Measurements from ENCODE around the gene MYT1. TPM values are rescaled to one million over a fixed set of nuclear protein-coding genes. Genes with fewer than 3 reads are reported as not detected.

MYT1 gene
- total RNA-seq, 1 donor from 2014 or later: 0.34 TPM

DNA sequence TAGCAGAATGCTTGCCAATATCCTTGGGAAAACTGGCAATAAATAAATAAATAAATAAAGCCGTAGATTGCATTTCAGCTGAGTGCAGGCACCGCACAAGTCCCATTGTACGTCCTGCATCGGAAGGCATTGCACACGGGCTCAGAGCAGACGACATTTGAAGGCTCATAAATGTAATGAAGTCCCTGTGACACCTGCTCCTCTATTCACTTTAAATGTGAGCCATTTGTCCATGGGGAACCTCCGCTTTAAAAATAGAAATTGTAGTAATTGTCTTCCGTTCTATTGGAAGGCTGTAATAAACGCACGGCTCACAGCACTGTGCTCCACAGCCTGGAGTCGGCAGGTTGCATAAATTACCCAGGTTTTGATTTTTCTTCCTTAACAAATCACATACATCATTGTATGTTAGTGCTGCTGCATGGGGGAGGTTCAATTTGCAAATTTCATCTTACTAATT, 32.6 kb downstream of the MYT1 start:
- Mint-ChIP-seq H3K9me3 (no peaks in the 10 kb centered on the region), H3K36me3 (no peaks in the 10 kb centered on the region), H3K4me1 (no peaks in the 10 kb centered on the region), H3K27ac (no peak overlapping the region), H3K27me3 (ENCODE audit: low read depth) (peaks cover 80% of the 10 kb centered on the region), H3K4me3 (no peak overlapping the region)
- no peak for TF ChIP-seq CTCF (IDR thresholded peaks at IDR 0.05; ENCODE audit: unreplicated experiment)
- no peak for DNase-seq (ENCODE audit: low spot score in 2 of 2, unreplicated experiment in 2 of 2)

GRCh38 chr20:64198347-64198746, 34.1 kb downstream of the MYT1 start:
- no peak for DNase-seq (ENCODE audit: low spot score in 2 of 2, unreplicated experiment in 2 of 2)
- Mint-ChIP-seq H3K27me3 (ENCODE audit: low read depth) (peaks cover 72% of the 10 kb centered on the region), H3K9me3 (no peaks in the 10 kb centered on the region), H3K36me3 (no peaks in the 10 kb centered on the region), H3K4me3 (no peak overlapping the region), H3K27ac (no peak overlapping the region), H3K4me1 (no peaks in the 10 kb centered on the region)
- no peak for TF ChIP-seq CTCF (IDR thresholded peaks at IDR 0.05; ENCODE audit: unreplicated experiment)

DNA sequence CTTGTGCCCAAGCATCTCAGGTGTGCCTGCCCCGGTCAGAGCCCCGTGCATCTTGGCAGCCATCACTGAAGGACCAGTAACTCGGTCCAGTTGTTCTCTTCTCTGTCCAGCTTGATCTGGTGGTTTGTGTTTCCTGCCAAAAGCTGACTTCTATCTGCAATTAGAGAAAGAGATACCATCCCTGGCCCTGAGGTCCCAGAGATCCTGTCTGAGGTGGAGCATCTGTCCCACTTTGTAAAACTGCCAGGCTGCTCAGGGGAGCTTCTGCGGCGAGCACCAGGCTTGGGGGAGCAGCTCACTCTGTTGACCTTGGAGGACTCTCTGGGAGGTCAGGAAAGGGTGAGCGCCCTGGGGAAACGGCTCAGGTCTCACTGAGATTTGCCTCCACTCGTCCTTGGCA, 35.1 kb downstream of the MYT1 start:
- no peak for DNase-seq (ENCODE audit: low spot score in 2 of 2, unreplicated experiment in 2 of 2)
- H3K4me1 Mint-ChIP-seq: no peaks in the 10 kb centered on the region
- no peak for TF ChIP-seq CTCF (IDR thresholded peaks at IDR 0.05; ENCODE audit: unreplicated experiment)
- H3K9me3 Mint-ChIP-seq: no peaks in the 10 kb centered on the region
- H3K36me3 Mint-ChIP-seq: no peaks in the 10 kb centered on the region
- no peak overlapping the region for H3K4me3 Mint-ChIP-seq
- H3K27me3 Mint-ChIP-seq (ENCODE audit: low read depth): peaks cover 63% of the 10 kb centered on the region
- H3K27ac Mint-ChIP-seq: no peak overlapping the region

DNA sequence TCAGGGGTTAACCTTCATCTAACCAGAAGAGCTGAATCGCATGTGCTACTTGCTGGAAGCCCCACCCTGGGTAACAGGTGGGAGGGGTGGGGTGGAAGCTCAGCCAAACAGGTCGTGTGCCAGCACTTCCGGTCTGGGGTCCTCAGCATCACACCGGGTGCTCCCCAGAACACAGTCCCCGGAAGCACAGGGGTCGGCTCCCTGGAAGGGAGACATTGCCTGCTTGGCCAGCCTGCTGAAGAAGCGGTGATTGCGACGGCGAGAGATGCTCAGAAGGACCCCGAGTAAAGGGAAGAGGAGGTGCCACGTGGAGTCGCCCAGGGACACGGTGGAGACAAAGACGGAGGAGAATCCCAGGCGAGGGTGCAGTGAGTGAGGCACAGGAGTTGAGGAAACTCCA, 36.5 kb downstream of the MYT1 start:
- no peak for DNase-seq (ENCODE audit: low spot score in 2 of 2, unreplicated experiment in 2 of 2)
- TF ChIP-seq CTCF (IDR thresholded peaks at IDR 0.05; ENCODE audit: unreplicated experiment): no peak
- no peaks in the 10 kb centered on the region for H3K36me3 Mint-ChIP-seq
- no peak overlapping the region for H3K4me3 Mint-ChIP-seq
- H3K27me3 Mint-ChIP-seq (ENCODE audit: low read depth): peaks cover 57% of the 10 kb centered on the region
- no peak overlapping the region for H3K27ac Mint-ChIP-seq
- peaks cover 1% of the 10 kb centered on the region for H3K4me1 Mint-ChIP-seq
- H3K9me3 Mint-ChIP-seq: no peaks in the 10 kb centered on the region

GRCh38 chr20:64201653-64202052, 37.4 kb downstream of the MYT1 start:
- H3K4me1 Mint-ChIP-seq: peaks cover 3% of the 10 kb centered on the region

More at GRCh38 chr20:64201653-64202052, 37.4 kb downstream of the MYT1 start:
- peaks cover 54% of the 10 kb centered on the region for H3K27me3 Mint-ChIP-seq (ENCODE audit: low read depth)
- no peak overlapping the region for H3K27ac Mint-ChIP-seq
- no peaks in the 10 kb centered on the region for H3K36me3 Mint-ChIP-seq
- no peaks in the 10 kb centered on the region for H3K9me3 Mint-ChIP-seq
- no peak for TF ChIP-seq CTCF (IDR thresholded peaks at IDR 0.05; ENCODE audit: unreplicated experiment)
- no peak overlapping the region for H3K4me3 Mint-ChIP-seq
- no peak for DNase-seq (ENCODE audit: low spot score in 2 of 2, unreplicated experiment in 2 of 2)
